ENCODE measurements around the gene CAMK2G. TPM values are rescaled to one million over a fixed set of nuclear protein-coding genes. Genes with fewer than 3 reads are reported as not detected.
A peak's percentile ranks its signal among the peaks of the same experiment; 100 is the strongest.

Gene CAMK2G
- total and polyA plus RNA-seq, 2 experiments from 2014 or later = 30.6 to 34.1 TPM

GRCh38 chr10:73818402-73818801, 56.0 kb downstream of the CAMK2G start:
- H4K20me1 ChIP-seq (replicated peaks; ENCODE audit: insufficient read depth) = peaks cover 16% of the 10 kb centered on the region
- TF ChIP-seq REST (IDR thresholded peaks at IDR 0.05; ENCODE audit: unreplicated experiment) = no peak
- no peak for TF ChIP-seq EZH2phosphoT487 (IDR thresholded peaks at IDR 0.05; ENCODE audit: unreplicated experiment)
- TF ChIP-seq POLR2AphosphoS5 (IDR thresholded peaks at IDR 0.05; ENCODE audit: low read depth) = no peak
- no peak for TF ChIP-seq EZH2 (IDR thresholded peaks at IDR 0.05; ENCODE audit: low read depth, unreplicated experiment)
- peak; percentile 25 to 35; a peak in 1 of 4 replicates for TF ChIP-seq CTCF (conservative IDR thresholded peaks at IDR 0.05; ENCODE audit: low read depth in 2 of 2)
- no peak for TF ChIP-seq ZNF331 (CRISPR knock-in tag; IDR thresholded peaks at IDR 0.05; ENCODE audit: low read depth)
- no peak for TF ChIP-seq NANOG (IDR thresholded peaks at IDR 0.05; ENCODE audit: borderline replicate concordance)
- TF ChIP-seq STAT1 (IDR thresholded peaks at IDR 0.05; ENCODE audit: unreplicated experiment) = no peak
- peaks cover 10% of the 10 kb centered on the region for H3K27me3 Mint-ChIP-seq (ENCODE audit: insufficient read depth, low read depth, poor library complexity)
- DNase-seq (ENCODE audit: low spot score) (peak; percentile 37), ATAC-seq (peak; percentile 73)
- H3K27ac Mint-ChIP-seq = no peak overlapping the region
- no peaks in the 10 kb centered on the region for H3K27me3 ChIP-seq (ENCODE audit: insufficient read depth)
- H3K9me3 Mint-ChIP-seq = no peaks in the 10 kb centered on the region
- H3K4me3 ChIP-seq = no peak overlapping the region
- no peak overlapping the region for H3K27ac ChIP-seq (ENCODE audit: low read depth)
- H3K79me2 ChIP-seq (replicated peaks; ENCODE audit: insufficient read depth) = no peaks in the 10 kb centered on the region
- H3K4me3 Mint-ChIP-seq = no peak overlapping the region
- 0 out of 2 replicates have a peak, but pooled peaks cover 5% of the 10 kb centered on the region for H3F3A ChIP-seq (replicated peaks; ENCODE audit: low read depth)
- peaks cover 25% of the 10 kb centered on the region for H3K36me3 Mint-ChIP-seq (ENCODE audit: low read depth)
- peaks cover 6% of the 10 kb centered on the region for H3K4me1 Mint-ChIP-seq
- no peaks in the 10 kb centered on the region for H3K9me2 ChIP-seq (ENCODE audit: insufficient read depth)
- peaks cover 6% of the 10 kb centered on the region; the same call in 1 of the 2 replicates for H3K36me3 ChIP-seq (ENCODE audit: insufficient read depth)
- H2AFZ ChIP-seq = no peak overlapping the region
- H3K4me1 ChIP-seq (ENCODE audit: insufficient read depth) = no peaks in the 10 kb centered on the region
- no peak overlapping the region for H3K4me2 ChIP-seq

GRCh38 chr10:73817826-73818225, 56.5 kb downstream of the CAMK2G start:
- Histone ChIP-seq H3K4me3 (no peak overlapping the region), H3K27me3 (ENCODE audit: insufficient read depth) (no peaks in the 10 kb centered on the region), H3K9me2 (ENCODE audit: insufficient read depth) (no peaks in the 10 kb centered on the region), H3K36me3 (ENCODE audit: insufficient read depth) (peaks cover 6% of the 10 kb centered on the region; the same call in 1 of the 2 replicates), H3K27ac (ENCODE audit: low read depth) (no peak overlapping the region), H3F3A (replicated peaks; ENCODE audit: low read depth) (0 out of 2 replicates have a peak, but pooled peaks cover 9% of the 10 kb centered on the region), H3K4me2 (no peak overlapping the region), H3K79me2 (replicated peaks; ENCODE audit: insufficient read depth) (no peaks in the 10 kb centered on the region), H3K4me1 (ENCODE audit: insufficient read depth) (no peaks in the 10 kb centered on the region), H4K20me1 (replicated peaks; ENCODE audit: insufficient read depth) (peaks cover 16% of the 10 kb centered on the region), H2AFZ (no peak overlapping the region)
- Mint-ChIP-seq H3K4me3 (no peak overlapping the region), H3K27ac (no peak overlapping the region), H3K9me3 (no peaks in the 10 kb centered on the region), H3K36me3 (ENCODE audit: low read depth) (peaks cover 24% of the 10 kb centered on the region), H3K27me3 (ENCODE audit: insufficient read depth, low read depth, poor library complexity) (peaks cover 12% of the 10 kb centered on the region), H3K4me1 (peaks cover 11% of the 10 kb centered on the region)
- ATAC-seq (no peak), DNase-seq (ENCODE audit: low spot score) (no peak)
- no peak for TF ChIP-seq EZH2 (IDR thresholded peaks at IDR 0.05; ENCODE audit: low read depth, unreplicated experiment)
- TF ChIP-seq ZNF331 (CRISPR knock-in tag; IDR thresholded peaks at IDR 0.05; ENCODE audit: low read depth) = no peak
- no peak for TF ChIP-seq JUNB (IDR thresholded peaks at IDR 0.05; ENCODE audit: unreplicated experiment)
- no peak for TF ChIP-seq CTCF (conservative IDR thresholded peaks at IDR 0.05; ENCODE audit: low read depth in 2 of 2)
- TF ChIP-seq POLR2AphosphoS5 (IDR thresholded peaks at IDR 0.05; ENCODE audit: low read depth) = no peak

All from GM23338 (cell line).